ENCODE measurements around the gene SPEF2. TPM values are rescaled to one million over a fixed set of nuclear protein-coding genes. Genes with fewer than 3 reads are reported as not detected.

SPEF2 gene
- total and polyA plus RNA-seq, 2 of the 13 experiments (the other 11 are each of a cell fraction or from before 2014, with no cell fraction given) = 1.5 to 2.3 TPM

- no peak for TF ChIP-seq NFIC (IDR thresholded peaks at IDR 0.05; ENCODE audit: low read length)
- no peak for TF ChIP-seq MAFK (conservative IDR thresholded peaks at IDR 0.05 in 1 of 2, IDR thresholded peaks at IDR 0.05 in 1 of 2; ENCODE audit: low read length in 2 of 2)
These were observed 6.3 kb downstream of the SPEF2 start (continued) for GRCh38 chr5:35623991-35624390.

DNA sequence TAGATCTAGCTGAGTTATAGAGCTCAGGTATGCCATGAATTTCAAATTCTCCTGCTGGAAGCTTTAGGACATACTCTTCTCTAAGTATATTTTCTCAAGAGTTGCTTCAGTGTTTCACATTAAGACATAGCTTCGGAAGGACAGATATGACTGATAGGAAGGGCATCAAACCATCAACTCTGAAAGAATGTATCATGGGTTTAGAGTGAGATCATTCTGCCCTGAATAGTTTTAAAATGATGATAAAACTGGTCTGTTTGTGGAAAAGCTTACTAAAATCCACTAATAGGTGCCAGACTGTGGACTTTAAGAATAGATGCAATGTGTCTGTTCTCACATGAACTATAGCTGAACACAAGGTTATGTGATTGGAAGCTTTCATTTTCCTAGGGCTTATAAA is 8.4 kb downstream of the SPEF2 start:
- Histone ChIP-seq H3K36me3 (replicated peaks in 1 of 2; ENCODE audit: control insufficient read depth in 1 of 2, insufficient read depth in 2 of 2, low read length in 2 of 2) (no peaks in the 10 kb centered on the region), H3K9ac (ENCODE audit: insufficient read depth, low read depth, low read length) (no peak overlapping the region), H3K27me3 (ENCODE audit: control insufficient read depth in 1 of 2, insufficient read depth in 2 of 2, low read length in 2 of 2) (no peaks in the 10 kb centered on the region), H3K4me3 (replicated peaks in 1 of 3; ENCODE audit: insufficient read depth in 1 of 3, low read depth in 2 of 3, low read length in 3 of 3) (no peak overlapping the region), H3K4me1 (ENCODE audit: insufficient read depth, low read length) (no peaks in the 10 kb centered on the region), H3K4me2 (ENCODE audit: low read depth, low read length) (no peak overlapping the region), H2AFZ (ENCODE audit: low read length) (no peak overlapping the region), H3K27ac (ENCODE audit: extremely low read length, insufficient read depth, low read length) (no peak overlapping the region), H3K9me3 (ENCODE audit: low read length) (no peaks in the 10 kb centered on the region), H4K20me1 (ENCODE audit: insufficient read depth, low read length) (no peaks in the 10 kb centered on the region), H3K79me2 (ENCODE audit: insufficient read depth, low read length) (no peaks in the 10 kb centered on the region)
- BruUV-seq (replicated peaks) = no TSS peak
- in situ Hi-C loops (cut with HindIII; ENCODE audit: extremely low pct_ligation_motif_present, low pct_unique_long_range_greater_than_20kb) (no loop called here), intact Hi-C loops (cut with micrococcal nuclease; ENCODE audit: unreplicated experiment) (no loop called here)
- TF ChIP-seq ZNF563 (CRISPR knock-in tag; IDR thresholded peaks at IDR 0.05) (no peak), JDP2 (CRISPR knock-in tag; IDR thresholded peaks at IDR 0.05; ENCODE audit: borderline replicate concordance) (no peak), ZNF841 (CRISPR knock-in tag; IDR thresholded peaks at IDR 0.05; ENCODE audit: borderline replicate concordance) (no peak), KLF13 (CRISPR knock-in tag; IDR thresholded peaks at IDR 0.05) (no peak), MAFK (conservative IDR thresholded peaks at IDR 0.05 in 1 of 2, IDR thresholded peaks at IDR 0.05 in 1 of 2; ENCODE audit: low read length in 2 of 2) (no peak), EHMT2 (IDR thresholded peaks at IDR 0.05; ENCODE audit: borderline replicate concordance, low read depth, low read length) (no peak), SCMH1 (CRISPR knock-in tag; IDR thresholded peaks at IDR 0.05; ENCODE audit: borderline replicate concordance) (no peak), ZNF629 (CRISPR knock-in tag; conservative IDR thresholded peaks at IDR 0.05) (no peak)
- TF ChIP-seq, protein P1, sequence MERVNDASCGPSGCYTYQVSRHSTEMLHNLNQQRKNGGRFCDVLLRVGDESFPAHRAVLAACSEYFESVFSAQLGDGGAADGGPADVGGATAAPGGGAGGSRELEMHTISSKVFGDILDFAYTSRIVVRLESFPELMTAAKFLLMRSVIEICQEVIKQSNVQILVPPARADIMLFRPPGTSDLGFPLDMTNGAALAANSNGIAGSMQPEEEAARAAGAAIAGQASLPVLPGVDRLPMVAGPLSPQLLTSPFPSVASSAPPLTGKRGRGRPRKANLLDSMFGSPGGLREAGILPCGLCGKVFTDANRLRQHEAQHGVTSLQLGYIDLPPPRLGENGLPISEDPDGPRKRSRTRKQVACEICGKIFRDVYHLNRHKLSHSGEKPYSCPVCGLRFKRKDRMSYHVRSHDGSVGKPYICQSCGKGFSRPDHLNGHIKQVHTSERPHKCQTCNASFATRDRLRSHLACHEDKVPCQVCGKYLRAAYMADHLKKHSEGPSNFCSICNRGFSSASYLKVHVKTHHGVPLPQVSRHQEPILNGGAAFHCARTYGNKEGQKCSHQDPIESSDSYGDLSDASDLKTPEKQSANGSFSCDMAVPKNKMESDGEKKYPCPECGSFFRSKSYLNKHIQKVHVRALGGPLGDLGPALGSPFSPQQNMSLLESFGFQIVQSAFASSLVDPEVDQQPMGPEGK (CRISPR knock-in tag; IDR thresholded peaks at IDR 0.05) = no peak
- TF ChIP-seq, protein P2, sequence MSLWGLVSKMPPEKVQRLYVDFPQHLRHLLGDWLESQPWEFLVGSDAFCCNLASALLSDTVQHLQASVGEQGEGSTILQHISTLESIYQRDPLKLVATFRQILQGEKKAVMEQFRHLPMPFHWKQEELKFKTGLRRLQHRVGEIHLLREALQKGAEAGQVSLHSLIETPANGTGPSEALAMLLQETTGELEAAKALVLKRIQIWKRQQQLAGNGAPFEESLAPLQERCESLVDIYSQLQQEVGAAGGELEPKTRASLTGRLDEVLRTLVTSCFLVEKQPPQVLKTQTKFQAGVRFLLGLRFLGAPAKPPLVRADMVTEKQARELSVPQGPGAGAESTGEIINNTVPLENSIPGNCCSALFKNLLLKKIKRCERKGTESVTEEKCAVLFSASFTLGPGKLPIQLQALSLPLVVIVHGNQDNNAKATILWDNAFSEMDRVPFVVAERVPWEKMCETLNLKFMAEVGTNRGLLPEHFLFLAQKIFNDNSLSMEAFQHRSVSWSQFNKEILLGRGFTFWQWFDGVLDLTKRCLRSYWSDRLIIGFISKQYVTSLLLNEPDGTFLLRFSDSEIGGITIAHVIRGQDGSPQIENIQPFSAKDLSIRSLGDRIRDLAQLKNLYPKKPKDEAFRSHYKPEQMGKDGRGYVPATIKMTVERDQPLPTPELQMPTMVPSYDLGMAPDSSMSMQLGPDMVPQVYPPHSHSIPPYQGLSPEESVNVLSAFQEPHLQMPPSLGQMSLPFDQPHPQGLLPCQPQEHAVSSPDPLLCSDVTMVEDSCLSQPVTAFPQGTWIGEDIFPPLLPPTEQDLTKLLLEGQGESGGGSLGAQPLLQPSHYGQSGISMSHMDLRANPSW (CRISPR knock-in tag; IDR thresholded peaks at IDR 0.05; ENCODE audit: borderline replicate concordance) = no peak
- ATAC-seq (no peak), DNase-seq (ENCODE audit: low spot score) (no peak), FAIRE-seq (no peak)
- ChIA-PET CTCF (ENCODE audit: low intra/inter-chr PET ratio, low total read pairs) (no interaction called here), POLR2A (no interaction called here)
- WGBS (ENCODE audit: low lambda C conversion rate) = 100% methylated on average over 1 of the region's 1 CpG
